Esophagus squamous epithelium (tissue), 5 donors: ENCODE data around the gene CHST10. TPM values are rescaled to one million over a fixed set of nuclear protein-coding genes. Genes with fewer than 3 reads are reported as not detected.
A peak's percentile ranks its signal among the peaks of the same experiment; 100 is the strongest.

ENCODE experiments used
- DNase-seq: peaks from one replicate; lab custom pipeline; 2025; lab: John Stamatoyannopoulos, UW
- H3K27ac ChIP-seq, 4 donors: fragments of 200-600 bp; sonication (generic); one replicate each; pipeline ENCODE4 v1.5.1; 2016 to 2019; ENCODE audit warnings: mild to moderate bottlenecking in 1 of 4
- H3K27me3 ChIP-seq, 4 donors: fragments of 200-600 bp; sonication (generic); 1 replicate in 3 of 4; 2 replicates in 1 of 4; pipeline versions ENCODE4 v1.5.1 to v1.6.0; 2017 to 2021; ENCODE audit warnings: antibody characterized with exemption in 1 of 4
- H3K36me3 ChIP-seq, 3 donors: fragments of 200-600 bp; sonication (generic); one replicate each; pipeline ENCODE4 v1.5.1; 2016 to 2019
- H3K4me1 ChIP-seq, 3 donors: fragments of 200-600 bp; sonication (generic); one replicate each; pipeline ENCODE4 v1.5.1; 2017 to 2019
- H3K4me3 ChIP-seq, 4 donors: fragments of 200-600 bp; sonication (generic); 1 replicate in 3 of 4; 2 replicates in 1 of 4; pipeline ENCODE4 v1.5.1; 2016 to 2019; ENCODE audit warnings: mild to moderate bottlenecking in 2 of 4, moderate library complexity in 1 of 4
- H3K9me3 ChIP-seq, 3 donors: fragments of 200-600 bp; sonication (generic); one replicate each; pipeline ENCODE4 v1.5.1; 2016 to 2019
- POLR2A ChIP-seq, 4 donors: fragments of 450-650 bp; IDR thresholded peaks; one replicate each; pipeline ENCODE4 v1.6.1; 2017; ENCODE audit warnings: antibody characterized with exemption in 4 of 4, mild to moderate bottlenecking in 4 of 4, moderate library complexity in 3 of 4
- WGBS, 2 donors: methylation state at CpG; one replicate each; pipeline ENCODE4 v1.1.5; 2018; 5-methylcytosine and 5-hydroxymethylcytosine counted together
- intact Hi-C: fragments of 100-400 bp; cut with DNase I; formaldehyde crosslinking; loops from one replicate; pipeline ENCODE4 v1.15.0; 2022
- total RNA-seq, 4 donors: library from RNA; depleted of rRNA; stranded (reverse); fragments of >200 nt; gene quantifications; one replicate each; pipeline ENCODE4 v1.1.0, GENCODE V29; 2016
- TF ChIP-seq, protein P1 (sequence below), 6 experiments: fragments of 450-650 bp in 4 of 6; fragments of 200-600 bp in 2 of 6; sonication (generic) in 2 of 6; IDR thresholded peaks; one replicate each; pipeline ENCODE4 v1.5.1; 2016 to 2019; ENCODE audit warnings: antibody characterized with exemption in 6 of 6, mild to moderate bottlenecking in 4 of 6, moderate library complexity in 4 of 6
- donor health status: DM: yes; HTN: yes; CAD: no.

Gene CHST10
- total RNA-seq, 4 donors from 2014 or later: 0.53 to 7.0 (median 3.2) TPM

DNA sequence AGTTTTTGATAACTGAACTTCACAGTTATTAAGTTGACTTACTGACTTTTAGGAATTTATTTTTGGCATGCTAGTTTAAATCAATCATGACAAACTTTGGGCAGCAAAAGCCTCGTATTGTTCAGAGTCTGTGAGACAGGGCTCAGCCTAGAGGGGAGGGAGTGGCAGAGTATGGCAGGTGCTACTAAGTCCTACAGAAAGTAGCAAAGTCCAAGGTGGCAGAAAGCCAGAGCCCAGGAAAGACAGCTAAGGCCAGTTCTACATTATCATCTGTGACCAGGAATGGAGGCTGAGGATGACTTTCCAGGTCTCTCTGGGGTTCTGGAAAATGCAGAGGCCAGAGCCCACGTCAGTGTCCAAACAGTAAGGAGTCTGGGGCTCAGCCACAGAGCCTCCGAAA lies 34.2 kb downstream of the CHST10 start:
- H3K9me3 ChIP-seq: no peaks in the 10 kb centered on the region
- no peaks in the 10 kb centered on the region for H3K36me3 ChIP-seq
- H3K4me1 ChIP-seq: peaks cover 0 to 5% (median 0%) of the 10 kb centered on the region in 3 donors
- TF ChIP-seq, protein P1, sequence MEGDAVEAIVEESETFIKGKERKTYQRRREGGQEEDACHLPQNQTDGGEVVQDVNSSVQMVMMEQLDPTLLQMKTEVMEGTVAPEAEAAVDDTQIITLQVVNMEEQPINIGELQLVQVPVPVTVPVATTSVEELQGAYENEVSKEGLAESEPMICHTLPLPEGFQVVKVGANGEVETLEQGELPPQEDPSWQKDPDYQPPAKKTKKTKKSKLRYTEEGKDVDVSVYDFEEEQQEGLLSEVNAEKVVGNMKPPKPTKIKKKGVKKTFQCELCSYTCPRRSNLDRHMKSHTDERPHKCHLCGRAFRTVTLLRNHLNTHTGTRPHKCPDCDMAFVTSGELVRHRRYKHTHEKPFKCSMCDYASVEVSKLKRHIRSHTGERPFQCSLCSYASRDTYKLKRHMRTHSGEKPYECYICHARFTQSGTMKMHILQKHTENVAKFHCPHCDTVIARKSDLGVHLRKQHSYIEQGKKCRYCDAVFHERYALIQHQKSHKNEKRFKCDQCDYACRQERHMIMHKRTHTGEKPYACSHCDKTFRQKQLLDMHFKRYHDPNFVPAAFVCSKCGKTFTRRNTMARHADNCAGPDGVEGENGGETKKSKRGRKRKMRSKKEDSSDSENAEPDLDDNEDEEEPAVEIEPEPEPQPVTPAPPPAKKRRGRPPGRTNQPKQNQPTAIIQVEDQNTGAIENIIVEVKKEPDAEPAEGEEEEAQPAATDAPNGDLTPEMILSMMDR (IDR thresholded peaks at IDR 0.05): no peak
- TF ChIP-seq POLR2A (IDR thresholded peaks at IDR 0.05): no peak
- no peak for DNase-seq
- peaks cover 0 to 9% (median 0%) of the 10 kb centered on the region in 4 donors for H3K27me3 ChIP-seq
- 23 to 57% methylated on average over 1 to 3 of the region's 3 CpGs for WGBS, 2 donors
- intact Hi-C loops: no loop called here
- no peak overlapping the region for H3K27ac ChIP-seq
- H3K4me3 ChIP-seq: no peak overlapping the region

DNA sequence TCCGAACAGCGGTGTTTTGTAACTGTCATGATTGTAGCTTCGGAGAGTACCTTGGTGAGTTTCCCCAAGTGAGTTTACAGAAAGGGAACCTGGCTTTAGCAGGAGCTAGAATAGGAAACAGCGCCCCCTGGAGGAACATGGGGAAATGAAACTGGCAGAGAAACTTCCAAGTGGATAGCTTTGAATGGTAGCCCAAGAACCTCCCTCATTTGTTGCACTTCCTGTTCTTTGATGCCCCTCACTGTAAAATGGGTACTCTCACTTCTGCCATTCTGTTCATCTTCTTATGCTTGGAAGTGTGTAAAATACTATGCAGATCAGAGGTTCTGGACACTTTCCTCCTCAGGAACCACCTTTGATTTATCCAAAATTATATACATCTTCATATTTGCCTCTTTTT lies 36.2 kb downstream of the CHST10 start:
- no peaks in the 10 kb centered on the region for H3K36me3 ChIP-seq
- no peak overlapping the region for H3K4me3 ChIP-seq
- 25 to 26% methylated on average over 3 to 4 of the region's 4 CpGs for WGBS, 2 donors
- no peak for TF ChIP-seq POLR2A (IDR thresholded peaks at IDR 0.05)
- TF ChIP-seq, protein P1 (IDR thresholded peaks at IDR 0.05): peak; percentile 77 to 93 (median 88)
- no peak overlapping the region for H3K27ac ChIP-seq
- peaks cover 0 to 9% (median 0%) of the 10 kb centered on the region in 4 donors for H3K27me3 ChIP-seq
- DNase-seq: peak; percentile 4
- no peaks in the 10 kb centered on the region for H3K9me3 ChIP-seq
- intact Hi-C loops: no loop called here
- peaks cover 0 to 5% (median 0%) of the 10 kb centered on the region in 3 donors for H3K4me1 ChIP-seq

DNA sequence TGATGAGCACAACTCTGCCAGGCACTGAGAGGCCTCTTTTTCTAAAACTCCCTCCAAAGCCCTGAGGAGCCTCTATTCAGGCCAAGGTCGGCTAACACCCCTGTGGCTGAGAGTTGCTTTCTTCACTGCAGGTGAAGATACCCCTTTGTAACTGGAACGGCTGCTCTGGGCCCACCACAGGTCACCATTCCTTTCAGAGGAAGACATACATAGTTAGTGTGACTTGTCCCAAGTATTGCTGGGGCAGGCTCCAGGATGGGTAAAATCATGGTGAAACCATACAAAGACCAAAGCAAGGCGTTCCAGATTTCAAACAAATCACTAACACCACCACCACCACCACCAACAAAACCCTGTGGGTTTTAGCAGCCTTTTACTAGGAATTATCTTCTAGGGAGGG lies 36.8 kb downstream of the CHST10 start:
- intact Hi-C loops: no loop called here
- WGBS, 2 donors: 64 to 80% methylated on average over 1 to 3 of the region's 3 CpGs
- Histone ChIP-seq H3K4me1 (peaks cover 0 to 5% (median 0%) of the 10 kb centered on the region in 3 donors), H3K36me3 (no peaks in the 10 kb centered on the region), H3K9me3 (no peaks in the 10 kb centered on the region), H3K27ac (no peak overlapping the region), H3K27me3 (peaks cover 0 to 9% (median 0%) of the 10 kb centered on the region in 4 donors), H3K4me3 (no peak overlapping the region)
- TF ChIP-seq, protein P1 (IDR thresholded peaks at IDR 0.05): no peak
- no peak for TF ChIP-seq POLR2A (IDR thresholded peaks at IDR 0.05)
- no peak for DNase-seq

DNA sequence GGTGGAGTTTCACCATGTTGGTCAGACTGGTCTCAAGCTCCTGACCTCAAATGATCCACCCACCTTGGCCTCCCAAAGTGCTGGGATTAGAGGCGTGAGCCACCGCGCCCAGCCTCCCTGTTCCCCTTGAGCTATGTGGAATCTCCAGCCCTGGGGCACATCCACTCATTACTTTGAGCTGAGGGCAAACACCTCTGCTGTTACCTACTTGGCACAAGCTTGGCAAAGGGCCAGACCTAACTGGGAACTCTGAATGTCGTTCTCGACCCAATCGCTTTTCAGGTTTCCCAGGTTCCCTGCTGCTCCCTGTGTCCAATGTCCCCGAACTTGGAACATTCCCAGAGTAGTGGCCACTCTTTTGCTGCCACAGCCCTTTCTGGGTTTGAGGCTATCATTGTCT lies 40.6 kb downstream of the CHST10 start:
- H3K4me1 ChIP-seq: no peaks in the 10 kb centered on the region
- H3K4me3 ChIP-seq: no peak overlapping the region
- DNase-seq: no peak
- WGBS, 2 donors: 81 to 82% methylated on average over 7 of the region's 7 CpGs
- no peaks in the 10 kb centered on the region for H3K36me3 ChIP-seq
- H3K27me3 ChIP-seq: peaks cover 0 to 13% (median 0%) of the 10 kb centered on the region in 4 donors
- TF ChIP-seq POLR2A (IDR thresholded peaks at IDR 0.05): no peak
- TF ChIP-seq, protein P1 (IDR thresholded peaks at IDR 0.05): no peak
- intact Hi-C loops: loop anchor here (5.0 kb wide), 1 partner anchor 115 kb away; no protein-coding TSS in a partner anchor
- H3K9me3 ChIP-seq: peaks cover 0 to 5% (median 0%) of the 10 kb centered on the region in 3 donors
- no peak overlapping the region for H3K27ac ChIP-seq

DNA sequence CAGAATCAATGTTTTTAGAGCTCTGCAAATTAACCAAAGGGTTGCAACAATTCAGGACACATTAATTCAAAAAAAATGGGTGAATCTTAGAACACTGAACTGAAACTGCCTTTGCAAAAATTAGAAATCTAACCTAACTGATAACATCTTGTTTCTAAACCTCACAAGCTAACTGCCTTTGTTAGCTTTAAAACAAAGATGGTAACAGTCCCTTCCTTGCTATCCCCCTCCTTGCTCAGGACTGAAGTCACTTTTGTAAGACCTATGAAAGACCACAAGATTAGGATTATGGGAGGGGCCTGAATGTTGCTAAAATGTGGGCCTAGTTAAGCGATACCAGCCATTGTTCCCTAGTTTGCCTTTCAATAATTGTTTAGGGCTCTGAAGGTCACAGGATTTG lies 50.3 kb downstream of the CHST10 start:
- Histone ChIP-seq H3K27me3 (peaks cover 0 to 10% (median 0%) of the 10 kb centered on the region in 4 donors), H3K4me1 (peaks cover 0 to 24% (median 8%) of the 10 kb centered on the region in 3 donors), H3K9me3 (peaks cover 0 to 27% (median 7%) of the 10 kb centered on the region in 3 donors), H3K27ac (no peak overlapping the region), H3K4me3 (no peak overlapping the region), H3K36me3 (no peaks in the 10 kb centered on the region)
- WGBS, 2 donors: 79 to 82% methylated on average over 1 of the region's 1 CpG
- TF ChIP-seq, protein P1 (IDR thresholded peaks at IDR 0.05): no peak
- no peak for TF ChIP-seq POLR2A (IDR thresholded peaks at IDR 0.05)
- intact Hi-C loops: no loop called here
- DNase-seq: no peak
